Spleen (tissue), 11 donors: ENCODE data around the gene LRRC55. TPM values are rescaled to one million over a fixed set of nuclear protein-coding genes. Genes with fewer than 3 reads are reported as not detected.

ENCODE experiments used
- DNase-seq: peaks from one replicate; pipeline ENCODE4 v3.0.0-alpha.2; 2020
- H3K27ac ChIP-seq, 8 donors: fragments of 200-600 bp; sonication (generic) in 7 of 8; 1 replicate in 4 of 8; 2 replicates in 4 of 8; pipeline versions ENCODE4 v1.5.0 to v1.8.0; 2016 to 2021; ENCODE audit warnings: inconsistent platforms in 4 of 8, mild to moderate bottlenecking in 4 of 8, moderate library complexity in 1 of 8
- H3K27me3 ChIP-seq, 7 donors: fragments of 200-600 bp; sonication (generic) in 6 of 7; replicated peaks in 1 of 7; 1 replicate in 4 of 7; 2 replicates in 3 of 7; pipeline versions ENCODE4 v1.5.0 to v1.8.0; 2016 to 2021; ENCODE audit warnings: inconsistent platforms in 3 of 7, mild to moderate bottlenecking in 1 of 7
- H3K36me3 ChIP-seq, 6 donors: fragments of 200-600 bp; sonication (generic) in 5 of 6; 1 replicate in 4 of 6; 2 replicates in 2 of 6; pipeline versions ENCODE4 v1.5.0 to v1.8.0; 2016 to 2021; ENCODE audit warnings: inconsistent platforms in 2 of 6
- H3K4me1 ChIP-seq, 6 donors: fragments of 200-600 bp; sonication (generic) in 5 of 6; 1 replicate in 3 of 6; 2 replicates in 3 of 6; pipeline versions ENCODE4 v1.5.0 to v1.8.0; 2016 to 2021; ENCODE audit warnings: inconsistent platforms in 3 of 6
- H3K4me3 ChIP-seq, 8 donors: fragments of 200-600 bp; sonication (generic) in 7 of 8; 1 replicate in 4 of 8; 2 replicates in 4 of 8; pipeline versions ENCODE4 v1.5.0 to v1.8.0; 2016 to 2021; ENCODE audit warnings: inconsistent platforms in 4 of 8, mild to moderate bottlenecking in 4 of 8, moderate library complexity in 2 of 8
- H3K9me3 ChIP-seq, 8 donors: fragments of 200-600 bp; sonication (generic) in 7 of 8; 1 replicate in 4 of 8; 2 replicates in 4 of 8; pipeline versions ENCODE4 v1.5.0 to v1.8.0; 2016 to 2021; ENCODE audit warnings: inconsistent platforms in 4 of 8
- CTCF ChIP-seq, 11 experiments: fragments of 200-600 bp in 7 of 11; fragments of 450-650 bp in 4 of 11; sonication (generic) in 4 of 11; IDR thresholded peaks in 8 of 11; conservative IDR thresholded peaks in 3 of 11; 1 replicate in 7 of 11; 2 replicates in 4 of 11; pipeline versions ENCODE4 v1.4.0 to v1.8.0; 2016 to 2021; ENCODE audit warnings: antibody characterized with exemption in 11 of 11, inconsistent platforms in 4 of 11, mild to moderate bottlenecking in 1 of 11
- POLR2A ChIP-seq, 3 donors: fragments of 450-650 bp; IDR thresholded peaks; one replicate each; pipeline ENCODE4 v1.5.1; 2017; ENCODE audit warnings: antibody characterized with exemption in 3 of 3, mild to moderate bottlenecking in 1 of 3
- POLR2AphosphoS5 ChIP-seq, 3 donors: sonication (generic); formaldehyde crosslinking; IDR thresholded peaks; one replicate each; pipeline ENCODE4 v1.5.1; 2017; ENCODE audit warnings: antibody characterized with exemption in 3 of 3
- WGBS, 5 donors: extraction: QIAGEN DNeasy Blood & Tissue Kit in 3 of 5; methylation state at CpG; one replicate each; pipeline versions ENCODE4 v1.1.5 to v1.1.7; 2013 to 2018; 5-methylcytosine and 5-hydroxymethylcytosine counted together
- intact Hi-C: fragments of 100-400 bp; cut with DNase I; formaldehyde crosslinking; loops from one replicate; pipeline ENCODE4 v1.15.0; 2023; ENCODE audit warnings: low total_unique reads
- polyA plus RNA-seq, 3 donors: library from polyadenylated mRNA; stranded (reverse); fragments of 200-250 nt; gene quantifications; one replicate each; pipeline ENCODE4 v1.2.1, GENCODE V29; 2013
- total RNA-seq, 7 donors: library from RNA; depleted of rRNA in 3 of 7; stranded (reverse); fragments of >200 nt in 3 of 7; fragmentation: NEBNext Ultra II Directional in 4 of 7; extraction: Animal tissue kit (Norgen Biotek cat#: 25700) in 4 of 7; gene quantifications; one replicate each; pipeline versions ENCODE4 v1.1.0 to v1.2.1, GENCODE V29; 2016 to 2021
- donor health status: healthy with polysubstance abuse.
- donor health status: DM: no; HTN: no; CAD: no; lungs with moderate emphysema.
- donor health status: DM: no; HTN: no; CAD: no.
- donor health status: Bipolar disorder and iron deficiency.
- donor health status: healthy.
- donor health status: DM: no; HTN: no; CAD: no.
- donor health status: DM: yes; HTN: yes; CAD: no.

The LRRC55 gene
- total and polyA plus RNA-seq, 10 donors, result 0.03 to 1.5 (median 0.54) TPM; not detected in 1

DNA sequence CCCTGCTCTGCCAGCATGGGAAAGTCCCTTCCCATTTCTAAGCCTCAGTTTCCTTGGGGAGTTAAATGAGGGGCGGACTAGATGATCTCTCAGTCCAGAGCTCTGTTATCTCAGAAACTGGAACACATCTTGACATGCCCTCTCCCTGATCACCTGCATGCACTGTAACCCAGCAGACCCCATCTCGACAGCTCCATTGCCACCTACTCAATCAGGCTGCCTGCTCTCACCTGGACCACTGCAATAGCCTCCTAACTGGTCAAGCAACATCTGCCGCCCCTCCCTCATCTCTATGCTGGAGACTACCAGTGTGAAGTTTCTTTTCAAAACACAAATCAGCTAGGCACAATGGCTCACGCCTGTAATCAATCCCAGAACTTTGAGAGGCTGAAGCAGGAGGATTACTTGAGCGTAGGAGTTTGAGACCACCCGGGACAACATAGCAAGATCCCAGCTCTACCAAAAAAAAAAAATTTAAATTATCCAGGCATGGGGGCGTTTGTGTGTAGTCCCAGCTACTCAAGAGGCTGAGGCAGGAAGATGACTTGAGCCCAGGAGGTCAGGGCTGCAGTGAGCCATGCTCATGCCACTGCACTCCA is 22.2 kb downstream of the LRRC55 start:
- TF ChIP-seq POLR2AphosphoS5 (IDR thresholded peaks at IDR 0.05) (no peak), CTCF (IDR thresholded peaks at IDR 0.05 in 8 of 11, conservative IDR thresholded peaks at IDR 0.05 in 3 of 11) (no peak), POLR2A (IDR thresholded peaks at IDR 0.05) (no peak)
- Histone ChIP-seq H3K27ac (peak overlapping the region in 3 of 8 donors; percentile 13 to 68 (median 22)), H3K27me3 (peaks cover 0 to 11% (median 0%) of the 10 kb centered on the region in 7 donors), H3K36me3 (no peaks in the 10 kb centered on the region), H3K4me3 (no peak overlapping the region), H3K9me3 (no peaks in the 10 kb centered on the region), H3K4me1 (peaks cover 6 to 46% (median 20%) of the 10 kb centered on the region in 6 donors)
- intact Hi-C loops, result no loop called here
- no peak for DNase-seq
- WGBS, 5 donors, result 65 to 77% (median 73%) methylated on average over 7 of the region's 7 CpGs

GRCh38 chr11:57205041-57205641 is 23.4 kb downstream of the LRRC55 start:
- intact Hi-C loops, result no loop called here
- H3K36me3 ChIP-seq, result no peaks in the 10 kb centered on the region
- peaks cover 6 to 50% (median 21%) of the 10 kb centered on the region in 6 donors for H3K4me1 ChIP-seq
- peaks cover 0 to 11% (median 0%) of the 10 kb centered on the region in 7 donors for H3K27me3 ChIP-seq
- H3K27ac ChIP-seq, result peak overlapping the region in 2 of 8 donors; percentile 2 to 26
- DNase-seq, result no peak
- no peak for TF ChIP-seq POLR2A (IDR thresholded peaks at IDR 0.05)
- TF ChIP-seq POLR2AphosphoS5 (IDR thresholded peaks at IDR 0.05), result no peak
- no peak for TF ChIP-seq CTCF (IDR thresholded peaks at IDR 0.05 in 8 of 11, conservative IDR thresholded peaks at IDR 0.05 in 3 of 11)
- WGBS, 5 donors, result 37 to 55% (median 43%) methylated on average over 3 of the region's 3 CpGs
- H3K9me3 ChIP-seq, result no peaks in the 10 kb centered on the region
- H3K4me3 ChIP-seq, result no peak overlapping the region

DNA sequence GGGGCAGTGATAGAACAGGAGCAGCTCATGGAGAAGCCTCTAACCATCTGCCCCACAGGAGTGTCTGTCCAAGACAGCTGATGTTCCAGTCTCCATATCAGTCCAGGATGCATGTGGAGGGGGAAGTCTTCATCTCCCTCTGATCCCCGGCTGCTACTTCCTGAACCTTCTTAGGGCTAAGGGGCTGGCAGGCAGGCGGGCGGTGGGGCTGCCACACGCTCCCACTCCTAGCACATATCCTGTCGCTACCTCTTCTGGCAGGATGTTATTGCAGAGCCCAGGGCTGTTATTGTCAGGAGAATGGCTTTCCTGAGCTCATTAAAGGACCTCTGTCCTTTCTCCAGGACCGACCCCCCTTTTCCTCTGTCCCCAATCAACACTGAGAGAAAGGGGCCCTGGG is 25.4 kb downstream of the LRRC55 start:
- peak in 2 of 3 donors; percentile 23 to 59 for TF ChIP-seq POLR2AphosphoS5 (IDR thresholded peaks at IDR 0.05)
- no peak for TF ChIP-seq CTCF (IDR thresholded peaks at IDR 0.05 in 8 of 11, conservative IDR thresholded peaks at IDR 0.05 in 3 of 11)
- WGBS, 5 donors, result 26 to 49% (median 32%) methylated on average over 2 to 6 of the region's 6 CpGs
- H3K27me3 ChIP-seq, result peaks cover 0 to 9% (median 0%) of the 10 kb centered on the region in 7 donors

DNA sequence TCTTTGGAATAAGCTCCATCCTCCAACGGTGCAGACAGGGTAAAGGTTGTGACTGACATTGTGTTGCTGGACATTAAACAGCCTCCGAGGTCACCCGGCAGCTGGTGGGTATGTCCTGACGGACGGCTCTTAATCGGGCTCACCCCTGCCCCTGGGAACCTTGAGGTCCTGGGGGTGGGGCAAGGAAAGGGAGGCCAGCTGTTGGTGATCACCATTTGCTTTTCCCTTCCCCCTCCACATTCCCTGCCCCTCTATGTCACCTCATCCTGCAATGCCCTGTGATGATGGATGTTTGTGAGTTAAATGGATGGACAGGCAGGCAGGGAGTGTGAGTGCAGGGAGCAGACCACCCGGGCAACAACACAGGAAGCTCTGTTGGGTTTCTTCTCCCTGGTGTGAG is 29.0 kb downstream of the LRRC55 start:
- WGBS, 5 donors, result 24 to 38% (median 33%) methylated on average over 7 of the region's 7 CpGs
- DNase-seq, result peak; percentile 86

More for the DNA sequence above, 25.4 kb downstream of the LRRC55 start:
- intact Hi-C loops, result no loop called here
- H3K36me3 ChIP-seq, result no peaks in the 10 kb centered on the region
- H3K4me3 ChIP-seq, result no peak overlapping the region
- DNase-seq, result no peak
- H3K27ac ChIP-seq, result peak overlapping the region in 3 of 8 donors; percentile 8 to 34 (median 17)
- H3K9me3 ChIP-seq, result no peaks in the 10 kb centered on the region
- H3K4me1 ChIP-seq, result peaks cover 6 to 47% (median 17%) of the 10 kb centered on the region in 6 donors

More for the DNA sequence above, 29.0 kb downstream of the LRRC55 start:
- H3K4me3 ChIP-seq, result no peak overlapping the region
- no peaks in the 10 kb centered on the region for H3K9me3 ChIP-seq
- no peaks in the 10 kb centered on the region for H3K36me3 ChIP-seq
- peak overlapping the region in 6 of 8 donors; percentile 23 to 87 (median 48) for H3K27ac ChIP-seq
- H3K27me3 ChIP-seq, result peaks cover 0 to 14% (median 0%) of the 10 kb centered on the region in 7 donors
- intact Hi-C loops, result no loop called here
- TF ChIP-seq POLR2AphosphoS5 (IDR thresholded peaks at IDR 0.05), result peak; percentile 50 to 85 (median 81)
- no peak for TF ChIP-seq CTCF (IDR thresholded peaks at IDR 0.05 in 8 of 11, conservative IDR thresholded peaks at IDR 0.05 in 3 of 11)
- peaks cover 0 to 45% (median 24%) of the 10 kb centered on the region in 6 donors for H3K4me1 ChIP-seq
